Urinary bladder (tissue), 4 donors: ENCODE measurements around the gene ZBTB20. TPM values are rescaled to one million over a fixed set of nuclear protein-coding genes. Genes with fewer than 3 reads are reported as not detected.

Source experiments
- DNase-seq: peaks from one replicate; pipeline ENCODE4 v3.0.0-alpha.2; 2015; ENCODE audit errors: extremely low spot score
- H3K27ac ChIP-seq: one replicate; pipeline ENCODE4 v1.5.1; 2013; ENCODE audit warnings: low read depth, mild to moderate bottlenecking, moderate library complexity
- H3K36me3 ChIP-seq: one replicate; pipeline ENCODE4 v1.6.1; 2013; ENCODE audit warnings: mild to moderate bottlenecking, moderate library complexity; ENCODE audit not compliant: insufficient read depth
- H3K4me1 ChIP-seq: one replicate; pipeline ENCODE4 v1.6.1; 2013; ENCODE audit warnings: mild to moderate bottlenecking, moderate library complexity; ENCODE audit not compliant: insufficient read depth
- H3K4me3 ChIP-seq: one replicate; pipeline ENCODE4 v1.5.1; 2013; ENCODE audit warnings: low read depth, low read length
- WGBS: extraction: QIAGEN DNeasy Blood & Tissue Kit; methylation state at CpG from one replicate; pipeline ENCODE4 v1.1.7; 2013; 5-methylcytosine and 5-hydroxymethylcytosine counted together
- polyA plus RNA-seq: library from polyadenylated mRNA; stranded (reverse); fragments of 200-250 nt; gene quantifications from one replicate; pipeline ENCODE4 v1.2.3, GENCODE V29; 2013
- total RNA-seq: library from RNA; depleted of rRNA; stranded (reverse); fragments of >200 nt; gene quantifications from one replicate; pipeline ENCODE4 v1.2.3, GENCODE V29; 2014
- donor health status: healthy with polysubstance abuse.
- donor health status: healthy.

Gene ZBTB20
- total and polyA plus RNA-seq, 2 donors: 1.5 to 99.9 TPM

DNA sequence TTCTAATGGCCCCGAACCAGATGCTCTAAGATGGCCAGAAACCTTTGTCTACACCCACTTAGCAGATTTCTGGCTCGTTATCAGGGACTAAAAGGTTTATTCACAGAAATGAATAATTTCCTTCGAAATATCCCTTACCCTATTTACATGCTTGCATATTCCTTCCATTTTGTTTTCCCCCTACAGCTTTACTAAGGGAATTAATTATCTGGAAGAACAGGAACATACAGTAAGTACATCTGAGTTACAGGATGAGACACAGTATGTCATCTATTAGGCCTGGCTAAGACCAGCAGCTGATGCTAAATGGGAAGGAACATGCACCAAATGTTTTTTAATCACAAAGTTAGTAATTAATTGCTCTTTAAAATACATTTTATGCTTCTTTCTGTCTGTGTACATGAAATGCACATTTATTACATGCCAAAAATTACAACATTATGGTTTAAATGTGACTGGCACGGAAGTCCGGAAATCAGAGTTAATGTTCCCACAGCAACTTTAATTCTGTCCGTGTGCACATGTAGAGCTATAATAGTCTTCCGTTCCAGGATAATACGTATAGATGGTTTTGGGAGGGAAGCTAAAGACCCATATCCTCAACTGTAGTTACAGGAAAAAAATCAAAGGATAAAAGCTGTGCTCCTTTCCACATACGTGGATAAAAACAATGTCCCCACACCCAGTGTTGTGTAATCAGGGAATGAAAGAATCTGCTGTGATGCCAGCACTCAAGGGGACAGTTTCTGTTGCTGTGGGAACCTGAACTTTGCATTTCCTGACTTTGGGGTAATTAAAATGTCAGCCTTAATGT, 771.3 kb downstream of the ZBTB20 start:
- Histone ChIP-seq H3K4me1 (no peaks in the 10 kb centered on the region), H3K4me3 (no peak overlapping the region), H3K36me3 (peaks cover 1% of the 10 kb centered on the region), H3K27ac (no peak overlapping the region)
- DNase-seq: no peak
- WGBS: 78% methylated on average over 9 of the region's 9 CpGs

DNA sequence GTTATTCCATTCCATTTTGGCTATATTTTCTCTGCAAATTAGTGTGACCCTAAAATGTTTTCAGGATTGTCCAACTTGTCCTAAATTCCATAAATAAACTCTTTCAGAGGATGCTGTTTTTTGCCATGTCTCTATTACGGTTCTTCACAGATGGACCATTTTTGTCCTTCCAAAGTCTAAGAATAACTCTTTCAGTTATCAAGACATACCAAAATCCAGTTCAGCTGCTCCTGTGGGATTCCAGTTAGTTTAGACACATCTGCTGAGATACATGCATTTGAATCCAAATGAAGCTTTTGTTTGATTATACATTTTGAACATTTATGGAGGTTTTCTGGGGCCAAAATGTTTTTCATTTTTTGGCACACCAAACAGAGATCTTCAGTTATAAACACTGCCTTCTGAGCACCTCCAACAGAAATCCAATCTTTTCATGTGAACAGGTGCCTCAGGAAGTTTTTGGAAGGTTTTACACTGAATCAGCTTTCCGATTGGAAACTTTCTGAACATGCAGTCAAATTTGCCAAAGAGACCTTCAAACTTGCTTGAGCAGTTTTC, 772.6 kb downstream of the ZBTB20 start:
- no peak for DNase-seq
- Histone ChIP-seq H3K4me3 (no peak overlapping the region), H3K36me3 (peaks cover 1% of the 10 kb centered on the region), H3K27ac (no peak overlapping the region), H3K4me1 (no peaks in the 10 kb centered on the region)
- 34% methylated on average over 2 of the region's 2 CpGs for WGBS

GRCh38 chr3:114370537-114371174, 776.4 kb downstream of the ZBTB20 start:
- Histone ChIP-seq H3K27ac (no peak overlapping the region), H3K4me3 (no peak overlapping the region), H3K4me1 (no peaks in the 10 kb centered on the region), H3K36me3 (no peaks in the 10 kb centered on the region)
- WGBS: 23% methylated on average over 3 of the region's 3 CpGs
- no peak for DNase-seq

DNA sequence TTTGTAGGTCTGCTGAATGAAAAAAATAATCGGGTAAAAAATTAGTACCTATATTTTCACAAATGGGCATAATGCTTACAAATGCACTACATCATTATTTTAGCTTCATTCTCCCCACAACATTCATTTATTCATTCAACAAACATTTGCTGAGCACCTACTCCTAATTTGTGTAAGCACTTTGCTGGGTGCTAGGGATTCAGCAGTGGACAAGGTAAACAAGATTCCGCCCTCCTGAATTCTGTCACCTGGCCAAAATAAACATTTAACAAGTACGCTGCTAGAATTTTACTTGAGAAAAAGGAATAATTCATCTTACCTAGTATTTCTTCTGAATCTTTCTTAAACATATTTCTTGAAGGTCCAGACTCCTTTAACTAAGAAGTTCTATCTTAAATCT, 781.2 kb downstream of the ZBTB20 start:
- Histone ChIP-seq H3K27ac (no peak overlapping the region), H3K4me1 (no peaks in the 10 kb centered on the region), H3K36me3 (no peaks in the 10 kb centered on the region), H3K4me3 (no peak overlapping the region)
- WGBS: 74% methylated on average over 3 of the region's 3 CpGs
- DNase-seq: no peak

- H3K36me3 ChIP-seq: no peaks in the 10 kb centered on the region
- no peak overlapping the region for H3K27ac ChIP-seq
- no peak overlapping the region for H3K4me3 ChIP-seq
- DNase-seq: no peak
- H3K4me1 ChIP-seq: no peaks in the 10 kb centered on the region
- WGBS: 77% methylated on average over 6 of the region's 6 CpGs
Observed at GRCh38 chr3:114364806-114365654, 782.1 kb downstream of the ZBTB20 start.

DNA sequence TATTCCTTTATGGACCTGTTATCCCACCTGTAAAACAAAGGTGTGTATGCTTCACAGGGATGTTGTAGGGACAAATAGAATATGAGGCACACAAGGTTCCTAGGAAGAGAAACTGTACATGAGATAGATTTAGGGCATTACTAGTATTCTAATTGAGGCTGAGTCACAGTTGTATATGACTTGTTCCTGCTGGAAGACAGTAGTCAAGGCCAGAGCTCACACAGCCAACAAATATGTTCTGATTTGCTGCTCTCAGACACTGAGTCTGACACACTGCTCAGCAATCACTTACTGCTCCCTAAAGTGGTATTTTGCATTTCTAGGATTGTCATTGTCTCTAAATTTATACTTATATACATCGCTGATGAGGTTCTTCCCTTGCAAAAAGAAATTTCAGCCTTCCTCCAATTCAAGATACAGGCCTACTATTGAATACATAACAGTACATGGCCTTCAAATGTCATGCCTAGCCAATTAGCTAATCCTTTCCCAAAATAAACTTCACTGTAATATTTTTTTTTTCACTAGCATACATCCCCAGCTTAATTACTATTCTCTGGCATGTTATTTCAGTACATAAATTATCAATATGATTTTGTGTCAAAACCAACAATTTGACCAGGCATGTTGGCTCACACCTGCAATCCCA, 783.4 kb downstream of the ZBTB20 start:
- no peak for DNase-seq
- H3K4me1 ChIP-seq: no peaks in the 10 kb centered on the region
- H3K4me3 ChIP-seq: no peak overlapping the region
- 78% methylated on average over 1 of the region's 1 CpG for WGBS
- H3K36me3 ChIP-seq: no peaks in the 10 kb centered on the region
- no peak overlapping the region for H3K27ac ChIP-seq

DNA sequence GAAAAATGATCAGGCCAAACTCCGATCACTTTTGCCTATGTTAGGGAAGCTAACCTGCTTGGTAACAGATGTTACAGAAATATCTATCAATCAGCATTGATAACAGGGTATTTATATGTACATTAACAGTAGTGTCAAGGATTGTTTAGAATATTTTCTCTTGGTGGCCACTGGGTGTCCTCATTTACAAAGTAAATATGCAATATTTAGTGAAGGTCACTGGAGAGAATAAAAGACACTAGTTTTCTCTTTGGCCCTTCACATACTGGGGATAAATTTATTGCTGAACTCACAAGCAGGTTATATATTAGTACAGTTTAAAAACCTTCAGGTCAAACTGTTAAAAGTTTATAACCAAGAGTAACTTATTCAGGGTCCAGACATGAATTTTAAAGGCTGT, 784.3 kb downstream of the ZBTB20 start:
- 83% methylated on average over 1 of the region's 1 CpG for WGBS
- Histone ChIP-seq H3K27ac (no peak overlapping the region), H3K4me3 (no peak overlapping the region), H3K4me1 (no peaks in the 10 kb centered on the region), H3K36me3 (no peaks in the 10 kb centered on the region)
- DNase-seq: no peak

- Histone ChIP-seq H3K27ac (no peak overlapping the region), H3K36me3 (no peaks in the 10 kb centered on the region), H3K4me1 (no peaks in the 10 kb centered on the region), H3K4me3 (no peak overlapping the region)
- DNase-seq: no peak
Observed at GRCh38 chr3:114361391-114361790, 785.7 kb downstream of the ZBTB20 start.

GRCh38 chr3:114356525-114356924, 790.6 kb downstream of the ZBTB20 start:
- H3K4me1 ChIP-seq: no peaks in the 10 kb centered on the region
- no peak overlapping the region for H3K4me3 ChIP-seq
- peaks cover 2% of the 10 kb centered on the region for H3K36me3 ChIP-seq
- no peak overlapping the region for H3K27ac ChIP-seq
- no peak for DNase-seq
- WGBS: 79% methylated on average over 1 of the region's 1 CpG

DNA sequence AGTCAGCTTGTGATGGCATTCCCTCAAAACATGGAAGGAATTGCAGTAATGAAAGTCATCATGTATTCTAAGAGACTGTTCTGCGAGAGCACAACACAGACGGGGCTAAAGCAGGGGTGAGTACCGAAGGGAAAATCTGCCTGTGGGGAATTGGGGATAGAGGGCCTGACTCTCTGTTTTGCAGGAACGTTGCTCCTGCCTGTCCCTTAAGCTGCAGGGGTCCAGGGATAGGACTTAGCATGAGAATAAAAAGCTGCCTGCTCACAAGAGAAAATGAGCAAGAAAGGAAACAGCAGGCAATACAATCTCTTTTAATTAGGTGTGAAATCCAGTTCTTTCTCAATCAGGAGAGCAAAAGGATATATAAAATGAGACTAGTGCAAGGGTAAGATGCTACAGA, 791.0 kb downstream of the ZBTB20 start:
- Histone ChIP-seq H3K36me3 (peaks cover 2% of the 10 kb centered on the region), H3K4me3 (no peak overlapping the region), H3K4me1 (no peaks in the 10 kb centered on the region), H3K27ac (no peak overlapping the region)
- DNase-seq: no peak
- 67% methylated on average over 4 of the region's 4 CpGs for WGBS

DNA sequence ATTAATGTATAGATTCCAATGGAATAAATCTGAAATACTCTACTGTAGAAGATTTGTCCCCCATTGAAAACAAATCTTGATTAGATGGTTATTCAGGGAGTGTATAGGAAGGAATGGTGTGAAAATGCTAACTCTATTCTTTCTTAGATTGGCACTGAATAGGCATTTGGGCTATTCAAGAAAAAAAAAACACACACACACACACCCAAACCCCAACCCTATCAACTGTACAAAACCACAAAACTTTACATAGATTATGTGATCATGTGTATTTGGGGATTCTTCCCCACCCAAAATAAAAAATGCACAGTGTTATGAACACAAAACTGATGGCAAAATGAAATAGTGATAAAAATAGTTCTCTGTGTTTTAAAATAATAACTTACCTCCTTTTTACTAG, 791.4 kb downstream of the ZBTB20 start:
- H3K4me1 ChIP-seq: no peaks in the 10 kb centered on the region
- no peak overlapping the region for H3K4me3 ChIP-seq
- H3K36me3 ChIP-seq: peaks cover 2% of the 10 kb centered on the region
- no peak for DNase-seq
- H3K27ac ChIP-seq: no peak overlapping the region

GRCh38 chr3:114351822-114352145, 795.3 kb downstream of the ZBTB20 start:
- Histone ChIP-seq H3K4me3 (no peak overlapping the region), H3K4me1 (no peaks in the 10 kb centered on the region), H3K36me3 (peaks cover 2% of the 10 kb centered on the region), H3K27ac (no peak overlapping the region)
- no peak for DNase-seq
- WGBS: 98% methylated on average over 9 of the region's 9 CpGs

DNA sequence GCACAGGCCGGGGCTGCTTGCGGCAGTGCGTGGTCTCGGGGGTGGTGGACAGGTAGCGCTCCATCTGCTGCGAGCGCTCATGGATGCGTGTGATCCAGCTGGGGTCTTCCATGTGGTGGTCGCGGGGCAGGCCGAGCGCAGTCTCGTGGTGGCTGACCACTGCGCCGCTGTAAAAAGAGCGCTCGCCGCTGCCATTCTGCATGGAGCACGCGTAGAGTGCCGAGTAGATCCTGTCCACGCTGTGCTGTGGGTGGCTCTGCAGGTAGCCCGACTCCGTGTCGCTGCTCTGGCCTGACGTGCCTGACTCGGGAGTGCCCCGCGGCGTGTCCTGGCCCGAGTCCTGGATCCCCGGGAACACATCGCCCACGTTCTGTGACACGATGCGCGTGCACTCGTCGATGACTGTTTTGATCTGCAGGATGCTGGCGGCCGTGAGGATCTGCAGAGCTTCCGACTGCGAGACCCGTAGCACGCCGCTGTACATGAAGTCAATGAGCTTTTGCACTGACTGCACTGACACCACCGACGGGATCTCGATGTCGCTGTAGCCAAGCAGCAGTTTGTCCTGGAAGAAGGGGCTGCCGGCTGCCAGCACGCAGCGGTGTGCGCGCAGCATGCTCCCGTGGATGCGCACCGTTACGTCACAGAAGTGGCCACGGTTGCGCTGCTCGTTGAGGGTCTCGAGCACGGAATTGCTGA, 795.8 kb downstream of the ZBTB20 start:
- H3K4me1 ChIP-seq: no peaks in the 10 kb centered on the region
- no peak for DNase-seq
- peaks cover 2% of the 10 kb centered on the region for H3K36me3 ChIP-seq
- no peak overlapping the region for H3K4me3 ChIP-seq
- 97% methylated on average over 64 of the region's 64 CpGs for WGBS
- no peak overlapping the region for H3K27ac ChIP-seq
